ENCODE data around the gene TMEM119. TPM values are rescaled to one million over a fixed set of nuclear protein-coding genes. Genes with fewer than 3 reads are reported as not detected.

The TMEM119 gene, protein sequence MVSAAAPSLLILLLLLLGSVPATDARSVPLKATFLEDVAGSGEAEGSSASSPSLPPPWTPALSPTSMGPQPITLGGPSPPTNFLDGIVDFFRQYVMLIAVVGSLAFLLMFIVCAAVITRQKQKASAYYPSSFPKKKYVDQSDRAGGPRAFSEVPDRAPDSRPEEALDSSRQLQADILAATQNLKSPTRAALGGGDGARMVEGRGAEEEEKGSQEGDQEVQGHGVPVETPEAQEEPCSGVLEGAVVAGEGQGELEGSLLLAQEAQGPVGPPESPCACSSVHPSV
- 0.05 to 0.07 TPM (median 0.05 TPM) in 3 of 5 replicates, not detected in the others for total RNA-seq (2022; extraction: Qiagen RNA extraction; ENCODE audit: low read depth)

DNA sequence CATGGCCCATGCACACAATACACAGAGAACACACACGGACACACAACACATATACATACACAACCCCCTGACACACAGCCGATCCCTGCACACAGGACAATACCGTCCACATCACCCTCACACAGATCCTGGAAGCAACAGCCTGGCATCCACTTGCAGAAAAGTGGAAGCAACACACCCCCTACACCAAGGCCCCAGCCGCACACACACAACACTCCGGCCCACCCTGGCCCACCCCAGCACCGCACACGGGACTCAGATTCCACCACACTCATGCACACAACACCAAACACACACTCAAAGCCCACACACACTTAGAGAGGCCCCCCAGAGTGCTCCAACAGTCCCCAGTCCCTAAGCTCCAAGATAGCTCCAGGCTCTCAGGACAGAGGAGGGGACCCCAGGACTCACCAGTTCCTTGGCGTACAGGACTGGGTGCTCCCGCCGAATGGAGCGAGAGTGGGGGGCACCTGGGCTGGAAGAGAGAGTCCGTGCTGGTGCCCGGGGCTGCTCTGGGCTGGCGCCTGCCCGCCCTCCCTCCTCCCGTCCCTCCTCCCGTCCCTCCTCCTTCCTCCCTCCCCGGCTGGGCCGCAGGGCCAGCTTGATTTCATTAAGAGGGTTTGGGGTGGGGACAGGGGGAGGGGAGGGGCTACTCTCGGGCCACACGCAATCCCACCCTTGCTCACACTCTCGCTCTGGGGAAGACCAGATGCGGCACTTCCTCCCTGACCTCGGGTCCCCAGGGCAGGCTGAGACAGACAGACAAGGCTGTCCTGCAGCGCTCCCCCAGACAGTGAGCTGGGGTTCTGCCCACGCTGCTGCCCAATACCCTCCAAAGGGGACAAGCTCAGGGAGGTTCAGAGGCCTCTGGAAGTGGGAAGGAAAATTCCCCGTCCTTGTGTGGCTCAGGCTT, at the start of gene TMEM119:
Gene TMEM119, minus strand, starts transcription at position 526 of the 913 bp plus-strand sequence. CDS start 5,701 bp downstream, outside the sequence.

DNA sequence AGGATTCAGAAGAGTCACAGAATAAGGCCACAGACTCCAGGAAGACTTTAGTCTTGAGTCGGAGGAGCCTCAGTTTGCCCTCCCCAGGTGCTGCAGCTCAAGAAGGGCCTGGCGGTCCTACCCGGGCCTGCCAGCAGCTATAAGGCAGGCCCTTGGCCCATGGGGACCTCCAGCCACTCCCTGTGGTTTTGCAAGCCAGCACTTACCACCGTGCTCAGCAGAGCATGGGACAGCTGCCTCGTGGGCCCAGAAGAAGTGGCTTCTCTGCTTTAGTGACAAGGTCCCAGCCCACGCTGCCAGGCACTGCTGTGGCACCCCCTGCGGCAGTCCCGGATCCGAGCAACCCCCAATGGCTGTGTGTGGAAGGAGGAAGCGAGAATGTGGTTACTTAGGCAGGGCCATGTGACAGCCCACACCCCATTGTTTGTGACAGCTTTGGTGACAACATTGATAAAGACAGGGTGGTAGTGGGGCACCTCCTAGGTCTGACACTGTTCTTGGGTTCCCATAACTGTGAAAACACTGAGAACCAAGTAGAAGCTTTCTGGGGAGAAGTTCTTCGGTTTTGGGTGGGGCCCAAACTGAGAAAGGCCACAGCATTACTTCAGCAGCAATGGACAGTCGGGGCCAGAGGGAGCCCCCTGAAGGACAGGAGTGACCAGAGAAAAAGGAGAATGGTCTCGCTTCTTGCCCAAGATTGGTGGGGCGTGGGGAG, 35.8 kb upstream of the TMEM119 start, which contains the start of gene SELPLG:
Gene SELPLG, minus strand, starts transcription at position 361 of the 715 bp plus-strand sequence. CDS start 9,587 bp downstream, outside the sequence.

GRCh38 chr12:108562348-108563135, 35.3 kb downstream of the TMEM119 start, which contains the start of gene ISCU:
TSS of gene ISCU (plus strand) at chr12:108562596. CDS start at chr12:108562623, 27 bp downstream.

GRCh38 chr12:108560752-108561719, 36.8 kb downstream of the TMEM119 start, which contains the start of gene SART3:
TSS of gene SART3 (minus strand) at chr12:108561173. CDS start at chr12:108561154, 19 bp downstream.

Other genes with a start within 250 kb of the TMEM119 start
- gene FICD, start 82.8 kb downstream of the TMEM119 start, total RNA-seq (2022; extraction: Qiagen RNA extraction; ENCODE audit: low read depth): 2.6 to 3.5 TPM (median 3.1 TPM) in 5 replicates
- gene SART3, start 36.9 kb downstream of the TMEM119 start, total RNA-seq (2022; extraction: Qiagen RNA extraction; ENCODE audit: low read depth): 39.9 to 44.4 TPM (median 42.4 TPM) in 5 replicates
- 90.4 to 105 TPM (median 95.4 TPM) in 5 replicates for gene ISCU, start 35.5 kb downstream of the TMEM119 start, total RNA-seq (2022; extraction: Qiagen RNA extraction; ENCODE audit: low read depth)
- gene SELPLG, start 35.8 kb upstream of the TMEM119 start, total RNA-seq (2022; extraction: Qiagen RNA extraction; ENCODE audit: low read depth): 0.95 to 1.1 TPM (median 1.1 TPM) in 5 replicates
- 170 to 198 TPM (median 178 TPM) in 5 replicates for gene CORO1C, start 133.4 kb upstream of the TMEM119 start, total RNA-seq (2022; extraction: Qiagen RNA extraction; ENCODE audit: low read depth)